Activated CD4-positive, alpha-beta memory T cell treated with anti-CD3 and anti-CD28 coated beads for 36 hours (primary cell): ENCODE measurements around the gene CADPS2. TPM values are rescaled to one million over a fixed set of nuclear protein-coding genes. Genes with fewer than 3 reads are reported as not detected.
A peak's percentile ranks its signal among the peaks of the same experiment; 100 is the strongest.

Experiments used
- CTCF ChIA-PET: fragments of 350-600 bp; sonication (Branson Sonifier 250); formaldehyde crosslinking; loops from one replicate; lab custom pipeline; 2021; ENCODE audit warnings: antibody characterized with exemption, inconsistent platforms; lab: Charles Lee
- POLR2A ChIA-PET: fragments of 350-600 bp; sonication (Branson Sonifier 250); formaldehyde crosslinking; loops from one replicate; lab custom pipeline; 2021; ENCODE audit warnings: antibody characterized with exemption; lab: Charles Lee
- DNase-seq: peaks from one replicate; pipeline ENCODE4 v3.0.0-alpha.2; 2020
- H3K27ac Mint-ChIP-seq: one replicate; pipeline ENCODE4 v1.8.0; 2021; ENCODE audit warnings: mixed read lengths
- H3K27me3 Mint-ChIP-seq: one replicate; pipeline ENCODE4 v1.8.0; 2021; ENCODE audit warnings: mixed read lengths
- H3K36me3 Mint-ChIP-seq: one replicate; pipeline ENCODE4 v1.8.0; 2021; ENCODE audit warnings: mixed read lengths
- H3K4me1 Mint-ChIP-seq: one replicate; pipeline ENCODE4 v1.8.0; 2021; ENCODE audit warnings: low read depth, mixed read lengths
- H3K4me3 Mint-ChIP-seq: one replicate; pipeline ENCODE4 v1.8.0; 2021; ENCODE audit warnings: mild to moderate bottlenecking, mixed read lengths
- H3K9me3 Mint-ChIP-seq: one replicate; pipeline ENCODE4 v1.8.0; 2021; ENCODE audit warnings: mixed read lengths
- intact Hi-C: fragments of 100-400 bp; cut with micrococcal nuclease; formaldehyde crosslinking; loops from one replicate; pipeline ENCODE4 v1.15.1; 2023
- total RNA-seq, 2 experiments: library from RNA; stranded (reverse); gene quantifications; one replicate each; pipeline ENCODE4 v1.2.3, GENCODE V29; 2021

CADPS2 gene
- total RNA-seq, 2 experiments from 2014 or later = not detected

DNA sequence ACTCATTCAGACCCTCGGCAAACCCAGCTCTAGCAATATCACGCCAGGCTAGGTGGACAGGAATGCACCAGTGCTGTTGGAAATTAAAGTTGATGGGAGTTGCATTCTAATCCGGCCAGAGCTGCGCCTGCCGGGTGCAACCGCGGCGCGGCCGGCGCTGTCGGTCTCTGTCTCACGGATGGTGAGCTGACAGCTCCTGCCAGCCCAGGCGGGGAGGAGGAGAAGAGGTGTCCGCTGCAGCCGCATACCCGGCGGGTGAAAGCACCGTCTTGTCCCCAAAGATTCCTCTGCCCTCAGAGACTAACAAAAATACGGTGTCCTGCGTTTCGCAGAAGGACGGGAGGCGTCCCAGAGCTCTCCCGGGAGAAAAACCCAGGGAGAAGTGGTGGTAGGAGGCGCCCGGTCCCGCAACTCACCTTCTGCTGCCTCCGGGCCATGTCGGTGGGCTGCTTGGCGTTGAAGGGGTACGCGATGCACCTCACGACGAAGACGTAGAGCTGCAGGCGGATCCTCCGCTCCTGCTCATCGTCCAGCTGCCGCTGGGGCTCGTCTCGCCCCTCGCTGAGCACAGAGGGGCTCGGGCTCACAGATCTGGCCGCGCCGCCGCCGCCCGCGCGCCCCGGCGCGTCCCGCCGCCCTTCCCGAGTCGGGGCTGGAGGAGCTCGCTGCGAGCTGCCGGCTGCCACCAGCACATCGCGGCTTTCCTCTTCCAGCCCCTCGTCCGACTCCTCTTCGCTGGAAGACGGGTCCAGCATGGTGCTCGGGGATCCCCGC is 490 bp downstream of the CADPS2 start:
- no peaks in the 10 kb centered on the region for H3K9me3 Mint-ChIP-seq
- ChIA-PET CTCF (no interaction called here), POLR2A (no interaction called here)
- H3K36me3 Mint-ChIP-seq = peaks cover 2% of the 10 kb centered on the region
- H3K27ac Mint-ChIP-seq = no peak overlapping the region
- no peak for DNase-seq
- peak overlapping the region; percentile 8 for H3K4me3 Mint-ChIP-seq
- intact Hi-C loops = no loop called here
- H3K27me3 Mint-ChIP-seq = peaks cover 36% of the 10 kb centered on the region
- H3K4me1 Mint-ChIP-seq = peaks cover 7% of the 10 kb centered on the region

DNA sequence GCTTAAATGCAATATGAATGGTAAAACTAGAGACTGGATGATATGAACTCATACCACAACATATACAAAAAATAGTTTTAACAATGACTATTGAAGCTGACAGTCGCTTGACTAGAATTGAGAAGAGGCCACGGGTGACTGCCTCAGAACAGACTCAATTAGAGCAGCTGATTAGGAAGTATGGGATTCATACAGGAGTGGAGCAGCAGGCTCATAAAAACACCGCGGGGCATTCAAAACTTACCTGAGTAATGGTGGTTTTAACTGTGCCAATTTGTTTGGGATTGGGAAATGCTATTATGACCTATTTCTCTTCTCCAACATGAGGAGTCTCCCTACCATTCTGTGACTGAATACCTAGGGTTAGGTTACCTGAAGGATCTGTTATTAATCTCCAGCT is 2.1 kb downstream of the CADPS2 start:
- no peaks in the 10 kb centered on the region for H3K9me3 Mint-ChIP-seq
- no peak overlapping the region for H3K27ac Mint-ChIP-seq
- peaks cover 7% of the 10 kb centered on the region for H3K4me1 Mint-ChIP-seq
- ChIA-PET POLR2A (no interaction called here), CTCF (no interaction called here)
- H3K27me3 Mint-ChIP-seq = peaks cover 32% of the 10 kb centered on the region
- peaks cover 2% of the 10 kb centered on the region for H3K36me3 Mint-ChIP-seq
- no peak overlapping the region for H3K4me3 Mint-ChIP-seq
- no peak for DNase-seq
- intact Hi-C loops = no loop called here

DNA sequence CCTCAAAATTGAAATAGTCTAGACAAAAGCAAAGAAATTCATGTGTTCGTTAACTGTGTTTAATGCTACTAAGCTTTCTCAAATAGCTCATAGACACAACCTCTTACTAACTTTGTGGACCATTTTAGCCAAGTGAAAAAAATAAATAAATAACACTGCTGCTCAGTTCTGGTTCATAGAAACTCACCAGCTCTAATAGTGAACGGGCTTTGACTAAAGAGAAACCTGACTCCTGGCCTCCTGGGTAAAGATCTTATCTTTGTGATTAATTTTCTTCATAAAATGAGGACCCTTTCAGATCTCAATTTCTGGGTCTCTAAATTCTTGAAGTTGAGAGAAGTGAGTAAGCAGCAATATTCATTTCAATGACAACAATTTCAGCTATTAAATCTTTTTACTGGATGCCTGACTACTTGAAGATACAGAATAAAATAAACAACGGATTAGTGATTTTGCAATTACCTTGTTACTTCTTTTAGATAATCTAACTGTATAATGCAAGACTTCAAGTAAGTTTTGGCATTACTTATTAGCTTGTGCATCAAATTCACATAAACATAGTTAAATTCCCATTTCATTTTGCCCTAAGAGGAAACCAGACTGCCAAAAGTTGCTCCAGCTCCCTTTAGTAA is 3.1 kb downstream of the CADPS2 start:
- POLR2A ChIA-PET = no interaction called here
- Mint-ChIP-seq H3K36me3 (peaks cover 2% of the 10 kb centered on the region), H3K4me3 (no peak overlapping the region), H3K27me3 (peaks cover 27% of the 10 kb centered on the region), H3K4me1 (peaks cover 7% of the 10 kb centered on the region), H3K27ac (no peak overlapping the region), H3K9me3 (no peaks in the 10 kb centered on the region)
- CTCF ChIA-PET = no interaction called here
- no peak for DNase-seq
- intact Hi-C loops = no loop called here

GRCh38 chr7:122881324-122881723 is 4.9 kb downstream of the CADPS2 start:
- no peaks in the 10 kb centered on the region for H3K4me1 Mint-ChIP-seq
- H3K27ac Mint-ChIP-seq = no peak overlapping the region
- no peak overlapping the region for H3K4me3 Mint-ChIP-seq
- intact Hi-C loops = no loop called here
- peaks cover 15% of the 10 kb centered on the region for H3K27me3 Mint-ChIP-seq
- peaks cover 2% of the 10 kb centered on the region for H3K36me3 Mint-ChIP-seq
- ChIA-PET CTCF (no interaction called here), POLR2A (no interaction called here)
- DNase-seq = no peak
- no peaks in the 10 kb centered on the region for H3K9me3 Mint-ChIP-seq

DNA sequence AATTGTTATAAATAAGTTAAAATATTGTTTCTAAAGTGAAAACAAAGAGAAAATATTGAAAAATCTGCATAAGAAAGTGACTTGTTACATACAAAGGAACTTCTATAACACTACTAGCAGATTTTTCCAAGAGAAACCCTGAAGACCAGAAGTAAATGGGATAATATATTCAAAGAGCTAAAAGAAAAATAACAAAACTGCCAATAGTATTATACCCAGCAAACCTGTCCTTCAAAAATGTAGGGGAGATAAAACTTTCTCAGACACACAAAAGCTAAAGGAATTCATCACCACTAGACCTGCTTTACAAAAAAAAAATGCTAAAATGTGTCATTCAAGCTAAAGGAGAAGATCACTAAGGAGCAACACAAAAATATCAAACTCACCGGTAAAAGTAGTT is 17.0 kb downstream of the CADPS2 start:
- Mint-ChIP-seq H3K27ac (no peak overlapping the region), H3K36me3 (no peaks in the 10 kb centered on the region), H3K4me3 (no peak overlapping the region), H3K27me3 (no peaks in the 10 kb centered on the region), H3K9me3 (peaks cover 42% of the 10 kb centered on the region), H3K4me1 (no peaks in the 10 kb centered on the region)
- ChIA-PET CTCF (no interaction called here), POLR2A (no interaction called here)
- intact Hi-C loops = no loop called here
- no peak for DNase-seq

DNA sequence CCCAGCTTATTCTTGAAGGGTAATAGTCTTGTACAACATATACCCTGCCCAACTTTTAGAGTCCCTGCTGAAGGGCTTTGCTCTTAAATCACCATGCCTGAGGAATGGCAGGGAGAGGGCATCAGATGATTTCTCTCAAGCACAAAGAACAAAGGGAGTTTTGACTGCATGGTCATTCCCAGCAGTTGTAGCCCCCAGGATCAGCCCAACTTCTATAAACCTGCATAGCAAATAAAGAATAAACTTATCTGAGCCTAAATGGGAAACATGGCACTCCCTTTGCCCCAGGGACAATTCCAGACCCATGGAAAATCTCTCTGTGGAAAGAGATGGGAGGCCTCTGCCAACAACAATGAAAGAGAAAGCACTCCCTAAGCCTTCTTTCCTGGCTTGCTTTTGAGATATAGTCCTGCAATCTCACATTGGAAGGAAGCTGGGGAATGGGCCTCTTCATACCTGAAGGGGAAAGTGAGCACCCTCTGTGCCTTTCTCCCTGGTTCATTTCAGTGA is 18.7 kb downstream of the CADPS2 start:
- Mint-ChIP-seq H3K9me3 (peaks cover 37% of the 10 kb centered on the region), H3K4me3 (no peak overlapping the region), H3K4me1 (no peaks in the 10 kb centered on the region), H3K27ac (no peak overlapping the region), H3K36me3 (no peaks in the 10 kb centered on the region), H3K27me3 (no peaks in the 10 kb centered on the region)
- no peak for DNase-seq
- POLR2A ChIA-PET = no interaction called here
- intact Hi-C loops = no loop called here
- CTCF ChIA-PET = no interaction called here

DNA sequence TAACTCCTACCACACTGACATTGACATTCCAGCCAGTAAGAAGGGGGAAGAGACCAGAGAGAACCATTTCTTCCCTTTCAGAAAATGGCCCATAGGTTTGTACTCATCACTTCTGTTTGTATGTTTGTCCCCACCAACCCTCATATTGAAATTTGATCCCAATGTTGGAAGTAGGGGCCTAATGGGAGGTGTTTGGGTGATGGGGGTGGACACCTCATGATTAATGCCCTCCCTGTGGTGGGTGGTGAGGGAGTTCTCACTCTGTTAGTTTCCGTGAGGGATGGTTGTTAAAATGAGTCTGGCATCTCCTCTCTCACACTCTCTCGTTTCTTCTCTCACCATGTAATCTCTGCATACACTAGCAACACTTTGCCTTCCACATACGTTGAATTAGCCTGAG is 21.4 kb downstream of the CADPS2 start:
- no peak for DNase-seq
- Mint-ChIP-seq H3K27me3 (no peaks in the 10 kb centered on the region), H3K4me3 (no peak overlapping the region), H3K9me3 (peaks cover 28% of the 10 kb centered on the region), H3K36me3 (no peaks in the 10 kb centered on the region), H3K27ac (no peak overlapping the region), H3K4me1 (no peaks in the 10 kb centered on the region)
- ChIA-PET CTCF (no interaction called here), POLR2A (no interaction called here)
- intact Hi-C loops = no loop called here

DNA sequence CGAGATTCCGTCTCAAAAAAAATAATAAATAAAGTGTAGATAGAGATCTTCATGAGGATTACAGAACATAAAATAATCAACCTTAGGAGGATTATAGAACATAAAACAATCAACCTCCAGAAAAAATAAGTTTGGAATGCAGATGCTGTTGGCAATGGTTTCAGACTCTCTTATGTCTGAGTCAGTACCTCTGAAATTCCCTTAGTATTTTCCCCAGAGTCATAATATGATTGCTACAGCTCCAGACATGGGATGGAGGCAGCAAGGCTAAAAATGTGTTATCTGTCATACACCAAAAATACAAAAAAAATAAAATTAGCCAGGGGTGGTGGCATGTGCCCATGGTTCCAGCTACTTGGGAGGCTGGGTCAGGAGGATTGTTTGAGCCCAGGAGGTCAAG is 22.2 kb downstream of the CADPS2 start:
- no peak overlapping the region for H3K4me3 Mint-ChIP-seq
- ChIA-PET CTCF (no interaction called here), POLR2A (no interaction called here)
- no peak for DNase-seq
- H3K36me3 Mint-ChIP-seq = no peaks in the 10 kb centered on the region
- H3K27ac Mint-ChIP-seq = no peak overlapping the region
- H3K4me1 Mint-ChIP-seq = no peaks in the 10 kb centered on the region
- peaks cover 21% of the 10 kb centered on the region for H3K9me3 Mint-ChIP-seq
- intact Hi-C loops = no loop called here
- H3K27me3 Mint-ChIP-seq = no peaks in the 10 kb centered on the region

DNA sequence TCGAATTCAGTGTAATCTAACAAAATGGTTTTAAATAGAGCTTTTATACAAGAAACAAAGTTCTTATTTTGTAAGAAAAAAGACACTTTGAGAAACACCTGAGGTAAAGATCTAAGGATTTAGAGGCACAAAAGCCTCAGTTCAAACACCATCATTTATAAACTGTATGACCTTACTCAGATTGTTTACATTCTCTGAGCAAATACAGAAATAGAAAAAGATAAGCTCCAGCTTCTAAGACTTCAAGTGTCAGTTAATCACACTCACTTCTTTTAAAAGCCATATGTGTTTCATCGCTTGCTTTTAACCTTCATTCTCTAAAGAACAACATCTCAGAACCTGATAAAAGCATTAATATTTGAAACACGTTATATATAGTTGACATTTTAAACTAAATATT is 27.9 kb downstream of the CADPS2 start:
- no peaks in the 10 kb centered on the region for H3K27me3 Mint-ChIP-seq
- ChIA-PET POLR2A (no interaction called here), CTCF (no interaction called here)
- DNase-seq = no peak
- H3K4me1 Mint-ChIP-seq = no peaks in the 10 kb centered on the region
- H3K4me3 Mint-ChIP-seq = no peak overlapping the region
- H3K36me3 Mint-ChIP-seq = no peaks in the 10 kb centered on the region
- H3K9me3 Mint-ChIP-seq = peaks cover 4% of the 10 kb centered on the region
- intact Hi-C loops = no loop called here
- H3K27ac Mint-ChIP-seq = no peak overlapping the region

DNA sequence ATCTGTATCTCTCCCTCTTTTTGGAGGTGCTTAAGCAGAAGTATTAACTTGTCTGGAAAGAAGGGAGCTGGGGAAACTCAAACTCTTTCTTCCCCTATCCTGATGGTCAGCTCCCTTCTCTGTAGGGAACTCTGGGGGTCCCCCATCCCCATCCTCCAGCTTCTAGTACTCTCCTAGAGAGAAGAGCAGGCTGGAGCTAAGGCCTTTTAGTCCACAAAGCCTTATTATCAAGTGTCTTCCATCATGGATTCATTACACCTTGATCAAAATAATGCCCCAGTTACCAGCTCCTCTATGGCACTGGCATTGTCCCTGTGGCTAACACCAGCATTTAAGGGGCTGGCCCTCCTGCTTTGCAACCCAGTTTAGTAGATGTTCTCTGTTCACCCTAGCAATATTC is 35.7 kb downstream of the CADPS2 start:
- CTCF ChIA-PET = no interaction called here
- intact Hi-C loops = no loop called here
- Mint-ChIP-seq H3K27ac (no peak overlapping the region), H3K4me1 (no peaks in the 10 kb centered on the region), H3K4me3 (no peak overlapping the region), H3K27me3 (no peaks in the 10 kb centered on the region), H3K9me3 (no peaks in the 10 kb centered on the region), H3K36me3 (no peaks in the 10 kb centered on the region)
- DNase-seq = no peak
- POLR2A ChIA-PET = no interaction called here

DNA sequence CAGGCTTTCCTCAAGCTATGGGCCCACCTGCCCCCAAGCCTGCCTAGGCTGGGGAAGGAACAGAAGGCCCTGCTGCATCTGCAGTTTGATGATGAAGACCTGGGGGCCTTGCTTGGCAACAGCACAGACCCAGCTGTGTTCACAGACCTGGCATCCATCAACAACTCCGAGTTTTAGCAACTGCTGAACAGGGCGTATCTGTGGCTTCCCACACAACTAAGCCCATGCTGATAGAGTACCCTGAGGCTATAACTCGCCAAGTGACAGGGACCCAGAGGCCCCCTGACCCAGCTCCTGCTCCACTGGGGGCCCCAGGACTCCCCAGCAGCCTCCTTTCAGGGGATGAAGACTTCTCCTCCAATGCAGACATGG is 36.3 kb downstream of the CADPS2 start:
- no peak overlapping the region for H3K4me3 Mint-ChIP-seq
- no peak overlapping the region for H3K27ac Mint-ChIP-seq
- intact Hi-C loops = no loop called here
- no peaks in the 10 kb centered on the region for H3K27me3 Mint-ChIP-seq
- H3K36me3 Mint-ChIP-seq = no peaks in the 10 kb centered on the region
- no peak for DNase-seq
- no peaks in the 10 kb centered on the region for H3K4me1 Mint-ChIP-seq
- H3K9me3 Mint-ChIP-seq = no peaks in the 10 kb centered on the region
- CTCF ChIA-PET = no interaction called here
- POLR2A ChIA-PET = no interaction called here

- DNase-seq = no peak
- H3K36me3 Mint-ChIP-seq = no peaks in the 10 kb centered on the region
- intact Hi-C loops = no loop called here
- CTCF ChIA-PET = no interaction called here
- H3K4me1 Mint-ChIP-seq = no peaks in the 10 kb centered on the region
- H3K27ac Mint-ChIP-seq = no peak overlapping the region
- no peaks in the 10 kb centered on the region for H3K9me3 Mint-ChIP-seq
- no peaks in the 10 kb centered on the region for H3K27me3 Mint-ChIP-seq
- H3K4me3 Mint-ChIP-seq = no peak overlapping the region
- POLR2A ChIA-PET = no interaction called here
These were observed 36.8 kb downstream of the CADPS2 start for GRCh38 chr7:122849322-122849956.
